IPS-18c (cell line): ENCODE results near the gene SASH1.

Source experiments
- H3K4me3 ChIP-seq: 2 replicates; pipeline ENCODE4 v1.7.0; 2013; ENCODE audit warnings: low read depth, mild to moderate bottlenecking, low read length, moderate library complexity; ENCODE audit not compliant: insufficient read depth
- H3K9me3 ChIP-seq: one replicate; pipeline ENCODE4 v1.6.1; 2013; ENCODE audit warnings: mild to moderate bottlenecking, low read length, moderate library complexity; ENCODE audit not compliant: control insufficient read depth, insufficient read depth

SASH1 gene

DNA sequence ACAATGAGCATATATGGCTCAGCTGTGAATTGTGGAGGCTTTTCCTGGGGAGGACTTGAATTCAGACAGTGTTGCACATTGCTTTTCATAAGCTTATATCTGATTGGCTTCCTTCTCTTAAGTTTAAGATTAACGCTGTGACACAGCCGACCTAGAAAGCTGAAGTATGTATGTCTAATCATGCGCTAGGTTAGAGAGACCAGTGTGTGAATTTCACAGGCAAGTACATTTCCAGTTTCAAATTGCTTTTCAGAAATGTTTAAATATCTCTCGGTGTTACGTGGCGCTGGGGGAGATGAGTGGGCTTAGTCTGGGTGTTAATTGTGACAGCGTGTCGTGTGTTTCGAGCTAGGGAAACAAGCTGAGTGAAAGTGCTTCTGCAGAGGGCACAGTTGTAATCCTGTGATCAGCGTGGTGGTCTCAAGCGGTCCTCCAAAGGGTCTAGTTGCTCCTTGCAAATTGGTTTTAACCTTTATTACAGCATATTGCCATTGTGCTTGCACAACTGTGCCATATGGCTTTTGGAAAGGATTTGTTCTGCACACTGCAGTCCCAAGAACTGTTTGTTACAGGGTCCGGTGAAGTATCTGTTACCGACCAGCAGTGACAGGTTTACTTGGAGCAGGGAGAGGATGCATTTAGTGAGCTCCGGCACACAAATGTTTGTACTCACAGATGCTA is 166.6 kb downstream of the SASH1 start:
- H3K9me3 ChIP-seq = no peaks in the 10 kb centered on the region
- no peak overlapping the region; the same call in 1 of the 2 replicates for H3K4me3 ChIP-seq

DNA sequence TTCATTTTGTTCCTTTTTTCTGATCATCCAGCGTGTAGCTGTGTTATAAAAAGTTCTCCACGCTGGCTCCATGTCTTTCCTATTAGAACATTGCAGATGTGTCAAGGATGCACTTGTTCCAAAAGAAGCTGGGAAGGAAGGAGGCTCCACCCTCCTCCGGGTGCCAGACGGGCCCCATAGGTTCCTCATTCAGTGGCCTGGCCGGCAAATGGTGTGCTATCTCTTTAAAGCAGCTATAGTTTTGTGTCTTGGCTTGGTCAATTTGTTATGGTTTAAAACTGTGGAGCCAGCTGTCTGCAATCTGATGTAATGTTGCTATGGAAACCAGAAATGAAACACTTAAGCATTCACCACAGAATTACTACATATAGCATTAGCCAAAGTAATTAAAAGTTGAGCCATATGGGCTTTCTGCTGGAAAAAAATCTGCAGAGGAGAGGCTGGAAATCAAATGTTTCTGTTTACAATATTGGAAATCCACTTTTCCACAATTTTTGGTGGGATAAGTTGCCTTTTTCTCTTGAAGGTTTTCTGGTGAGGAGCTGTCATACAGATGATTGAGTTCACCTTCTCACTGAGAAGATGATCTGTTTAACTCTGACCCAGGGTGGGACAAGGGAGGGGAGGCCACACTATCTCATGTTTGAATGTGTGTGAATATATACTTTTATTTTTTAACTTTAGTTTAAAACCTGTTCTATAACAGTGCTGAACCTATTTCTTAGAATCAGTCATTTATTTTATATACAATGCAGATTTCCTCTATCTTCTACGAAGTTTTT is 167.4 kb downstream of the SASH1 start:
- H3K4me3 ChIP-seq = no peak overlapping the region
- no peaks in the 10 kb centered on the region for H3K9me3 ChIP-seq

DNA sequence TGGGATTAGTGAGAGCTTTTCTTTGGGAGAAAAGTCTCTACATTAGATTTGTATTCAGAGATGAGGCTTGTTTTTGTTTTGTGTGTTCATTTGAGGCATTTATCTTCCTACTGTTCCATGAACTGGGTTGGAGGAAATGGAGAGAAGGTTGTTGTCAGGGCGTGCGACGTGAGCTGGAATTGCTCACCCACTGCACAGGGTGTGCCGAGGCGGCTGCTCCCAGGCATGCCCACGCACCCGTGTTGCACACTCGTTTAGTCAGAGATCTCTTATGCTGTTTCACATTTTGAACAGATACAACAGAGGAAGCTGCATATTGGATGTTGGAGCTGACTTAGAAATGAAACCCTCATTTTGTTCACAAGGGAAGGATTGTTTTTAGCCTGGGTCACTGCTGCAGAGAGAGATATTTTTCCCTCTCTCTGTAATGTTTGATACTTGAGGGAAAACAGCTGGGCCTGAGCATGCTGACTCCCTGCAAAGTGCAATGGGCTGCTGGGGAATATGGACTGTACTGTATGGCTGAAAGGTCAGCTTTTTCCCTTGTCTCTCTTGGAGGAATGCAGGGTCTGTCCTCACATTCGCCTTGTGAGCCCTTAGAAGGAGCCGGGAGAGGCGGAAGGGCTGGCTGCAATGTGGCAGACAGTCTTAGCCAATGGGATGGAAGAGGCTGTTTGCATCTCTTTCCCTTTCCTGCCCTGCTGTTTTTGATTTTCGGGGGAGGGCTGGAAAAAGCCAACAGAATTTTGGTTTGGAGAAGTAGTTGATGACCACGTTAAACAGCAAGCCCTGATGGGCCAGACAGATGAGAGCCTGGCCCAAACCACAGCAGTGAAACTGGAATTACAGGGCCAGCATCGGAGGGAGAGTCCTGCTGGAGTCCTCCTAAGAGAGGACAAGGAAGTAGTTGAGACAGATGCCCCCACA is 170.8 kb downstream of the SASH1 start:
- Histone ChIP-seq H3K9me3 (no peaks in the 10 kb centered on the region), H3K4me3 (no peak overlapping the region)

DNA sequence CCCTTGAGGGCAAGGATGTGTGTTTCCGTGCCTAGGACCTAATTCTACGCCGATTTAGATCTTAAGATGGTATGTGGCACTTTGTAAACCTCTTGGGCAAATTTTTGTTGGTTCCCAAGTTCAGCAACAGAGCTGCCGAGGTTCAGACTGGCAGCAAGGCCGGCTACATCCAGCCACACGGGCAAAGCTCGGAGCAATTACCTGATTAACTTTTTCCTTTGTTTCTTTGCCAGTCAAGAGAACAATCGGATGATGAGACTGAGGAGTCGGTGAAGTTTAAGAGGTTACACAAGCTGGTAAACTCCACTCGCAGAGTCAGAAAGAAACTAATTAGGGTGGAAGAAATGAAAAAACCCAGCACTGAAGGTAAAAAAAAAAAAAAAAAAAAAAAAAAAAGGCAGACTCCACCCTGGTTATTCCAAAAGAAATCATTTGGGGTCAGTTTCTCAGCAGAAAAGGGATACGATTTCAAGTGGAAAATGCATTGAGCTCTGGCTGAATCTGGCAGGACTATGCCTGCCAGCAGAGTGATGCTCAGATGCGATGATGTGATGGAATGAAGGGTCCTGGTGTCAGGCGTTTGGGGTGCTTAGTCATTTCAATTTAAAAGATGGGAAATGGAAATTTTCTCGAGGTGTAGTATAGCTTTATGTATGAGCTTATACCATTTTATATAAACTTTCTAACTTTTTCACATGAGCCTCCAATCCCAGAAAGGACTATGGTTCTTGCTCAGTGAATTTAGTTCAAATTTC is 171.6 kb downstream of the SASH1 start:
- no peaks in the 10 kb centered on the region for H3K9me3 ChIP-seq
- H3K4me3 ChIP-seq = no peak overlapping the region

DNA sequence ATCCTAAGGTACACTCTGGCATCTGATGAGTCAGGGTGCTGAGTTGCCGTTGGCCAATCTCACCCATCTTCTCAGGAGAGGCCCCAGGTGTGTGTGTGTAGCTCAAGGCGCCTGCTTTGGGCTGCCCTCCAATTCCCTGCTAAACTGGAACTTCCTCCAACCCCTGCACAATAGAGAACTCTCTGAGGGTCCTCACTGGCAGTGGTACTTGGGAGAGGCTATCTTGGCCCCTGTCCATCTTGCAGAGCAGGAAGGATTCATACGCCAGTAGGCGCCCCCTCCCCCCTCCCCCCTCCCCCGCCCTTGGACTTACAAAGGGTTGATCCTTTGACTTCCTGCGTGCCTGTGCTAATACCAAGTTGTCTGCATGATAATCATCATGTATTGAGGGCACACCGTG is 173.6 kb downstream of the SASH1 start:
- no peak overlapping the region for H3K4me3 ChIP-seq
- no peaks in the 10 kb centered on the region for H3K9me3 ChIP-seq

DNA sequence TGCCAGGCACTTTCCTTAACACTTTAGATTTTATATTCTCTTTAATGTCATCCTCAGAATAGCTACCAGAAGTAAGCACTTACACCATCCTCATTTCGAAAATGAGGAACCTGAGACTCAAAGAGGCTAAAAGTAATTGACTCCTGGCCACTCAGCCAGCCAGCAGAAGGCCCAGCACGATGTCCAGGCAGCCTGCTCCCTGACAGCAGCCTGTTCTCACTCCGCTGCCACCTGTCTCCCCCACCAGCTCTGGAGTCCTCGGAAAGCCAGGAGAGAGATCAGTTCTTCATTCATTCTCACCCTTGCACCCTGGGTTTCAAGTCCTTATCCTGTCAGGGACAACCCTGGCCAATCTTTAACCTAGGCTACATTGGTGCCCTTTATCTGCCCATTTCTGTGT is 174.0 kb downstream of the SASH1 start:
- Histone ChIP-seq H3K9me3 (no peaks in the 10 kb centered on the region), H3K4me3 (no peak overlapping the region)

DNA sequence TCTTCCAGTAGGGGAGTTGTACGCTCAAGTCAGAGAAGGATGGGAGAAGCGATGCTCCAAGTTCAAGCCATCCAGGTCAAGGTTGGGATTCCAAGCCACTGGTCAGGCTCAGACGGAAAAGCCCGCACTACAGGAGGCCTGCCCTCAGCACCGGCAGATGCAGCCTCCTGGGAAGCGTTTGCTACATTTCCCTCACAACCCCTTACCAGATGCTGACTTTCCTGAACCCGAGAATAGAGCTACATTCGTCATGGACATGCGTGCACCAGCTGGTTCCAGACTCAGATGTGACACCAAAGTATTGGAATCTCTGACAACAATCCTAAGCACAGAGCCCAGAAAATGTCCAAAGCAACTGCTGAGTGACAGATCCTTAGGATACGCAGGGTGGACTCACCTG is 174.8 kb downstream of the SASH1 start:
- Histone ChIP-seq H3K4me3 (no peak overlapping the region), H3K9me3 (no peaks in the 10 kb centered on the region)

DNA sequence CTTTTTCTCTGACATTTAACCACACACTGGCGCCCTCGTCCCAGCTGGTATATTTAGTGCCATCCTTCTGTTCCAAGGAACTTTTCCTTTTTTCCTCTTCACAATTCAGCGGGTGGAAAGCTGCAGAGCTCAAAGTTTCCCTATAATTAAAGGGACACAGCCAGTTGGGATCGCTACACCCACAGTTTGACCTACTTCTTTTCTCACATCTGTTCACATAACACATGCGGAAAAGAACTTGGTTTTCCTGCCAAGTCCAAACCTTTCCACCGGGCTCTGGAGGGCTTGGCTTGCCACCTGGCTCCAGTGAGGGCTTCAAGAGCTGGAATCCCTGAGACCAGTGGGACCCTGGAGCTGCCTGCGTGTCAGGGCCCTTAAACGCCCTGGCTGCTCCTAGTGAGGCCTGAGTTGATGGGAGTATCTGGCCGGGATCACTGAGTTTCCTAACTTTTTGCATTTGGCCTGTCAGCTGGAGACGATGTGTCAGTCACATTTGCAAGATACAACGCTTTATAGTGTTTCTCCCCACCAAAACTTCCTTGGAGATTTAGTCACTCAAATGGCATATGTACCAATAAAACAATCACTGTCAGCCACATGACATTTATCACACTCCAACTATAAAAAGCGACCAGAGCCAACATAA is 176.0 kb downstream of the SASH1 start:
- no peak overlapping the region for H3K4me3 ChIP-seq
- H3K9me3 ChIP-seq = no peaks in the 10 kb centered on the region

DNA sequence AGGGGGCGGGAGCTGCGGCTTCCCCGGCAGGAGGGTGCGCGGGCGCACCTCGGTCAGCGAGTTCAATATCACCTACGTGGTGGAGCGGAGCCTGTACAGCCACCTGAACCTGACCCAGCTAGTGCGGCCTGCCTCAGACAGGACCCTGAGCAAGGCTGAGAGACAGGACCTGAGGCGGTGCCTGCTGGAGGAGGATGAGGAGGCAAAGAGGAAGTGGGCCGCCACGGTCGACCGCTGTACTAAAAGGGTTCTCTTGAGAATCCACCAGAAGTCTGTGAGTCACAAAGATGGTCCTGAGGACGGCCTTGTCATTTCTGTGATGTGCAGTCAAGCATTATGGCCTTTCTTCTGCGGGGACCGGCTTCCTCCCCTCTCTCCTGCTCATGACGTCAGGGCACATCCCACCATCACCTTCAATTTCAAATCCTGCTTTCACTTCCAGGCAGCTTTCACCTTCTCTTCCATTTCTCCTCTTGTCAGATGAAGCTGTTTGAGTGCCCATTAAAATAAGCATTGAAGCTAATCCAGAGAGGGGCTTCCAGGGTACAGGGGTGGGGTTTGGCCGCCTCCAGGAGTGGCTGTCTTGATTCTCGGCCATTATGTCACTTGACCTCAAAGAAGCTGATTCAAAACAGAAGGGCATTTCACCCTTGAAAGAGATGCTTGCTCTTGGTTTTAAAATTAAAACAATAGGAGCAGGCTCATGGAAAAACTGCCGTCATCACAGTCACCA is 177.6 kb downstream of the SASH1 start:
- H3K9me3 ChIP-seq = no peaks in the 10 kb centered on the region
- H3K4me3 ChIP-seq = no peak overlapping the region

DNA sequence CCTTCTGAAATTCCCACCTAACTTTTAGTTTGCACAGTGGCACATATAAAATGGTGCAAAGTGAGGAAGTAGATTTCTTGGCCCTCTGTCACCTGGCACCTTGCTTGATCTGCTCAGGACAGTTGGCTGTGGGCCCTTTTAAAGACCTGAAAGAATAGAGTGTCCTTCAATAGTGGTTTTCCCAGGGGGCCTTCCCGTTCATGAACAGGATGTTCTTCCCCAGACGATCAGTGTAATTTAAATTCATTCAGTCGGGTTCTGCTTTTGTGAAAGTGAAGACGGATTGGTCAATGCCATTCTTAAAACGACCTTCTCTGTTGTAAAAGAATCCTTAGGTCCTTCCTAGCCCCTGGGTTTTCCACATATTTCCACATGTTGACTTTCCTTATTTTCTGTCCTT is 178.5 kb downstream of the SASH1 start:
- no peak overlapping the region for H3K4me3 ChIP-seq
- H3K9me3 ChIP-seq = no peaks in the 10 kb centered on the region

DNA sequence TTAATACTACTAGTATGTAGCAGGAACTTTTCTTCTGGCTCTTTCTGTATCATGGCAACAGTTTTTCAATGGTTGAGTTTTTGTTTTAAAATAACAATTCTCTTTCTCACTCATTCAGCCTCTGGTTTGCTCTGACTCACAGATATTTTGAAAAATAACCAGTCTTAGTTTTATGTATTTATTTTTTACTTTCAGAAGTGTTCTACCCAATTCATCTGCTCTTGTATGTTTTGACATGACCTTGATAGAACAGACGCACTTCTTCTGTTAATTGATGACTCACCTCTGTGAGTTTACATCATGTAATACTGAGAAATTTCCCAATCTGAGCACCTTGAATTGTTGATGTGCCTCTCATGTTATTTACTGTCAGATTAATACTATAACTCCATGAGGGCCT is 178.9 kb downstream of the SASH1 start:
- Histone ChIP-seq H3K4me3 (no peak overlapping the region), H3K9me3 (no peaks in the 10 kb centered on the region)

DNA sequence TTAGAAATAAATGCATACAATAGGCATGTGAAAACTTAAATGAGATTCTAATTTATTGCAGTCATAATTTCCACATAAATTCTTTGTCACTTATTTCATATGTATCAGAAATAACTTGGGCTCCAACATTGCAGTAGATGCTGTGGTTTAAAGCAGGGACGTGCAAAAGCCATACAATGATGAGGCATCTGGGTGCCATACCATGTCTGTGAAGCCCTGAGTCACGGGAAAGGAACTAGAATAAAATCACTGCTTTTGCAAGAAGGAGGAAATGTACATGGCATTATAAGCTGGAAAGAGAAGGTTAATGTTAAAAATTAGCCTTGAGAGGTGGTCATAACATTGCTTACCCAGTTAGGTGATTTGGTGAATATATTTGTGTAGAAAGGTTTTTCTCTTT is 180.4 kb downstream of the SASH1 start:
- Histone ChIP-seq H3K4me3 (no peak overlapping the region), H3K9me3 (no peaks in the 10 kb centered on the region)

DNA sequence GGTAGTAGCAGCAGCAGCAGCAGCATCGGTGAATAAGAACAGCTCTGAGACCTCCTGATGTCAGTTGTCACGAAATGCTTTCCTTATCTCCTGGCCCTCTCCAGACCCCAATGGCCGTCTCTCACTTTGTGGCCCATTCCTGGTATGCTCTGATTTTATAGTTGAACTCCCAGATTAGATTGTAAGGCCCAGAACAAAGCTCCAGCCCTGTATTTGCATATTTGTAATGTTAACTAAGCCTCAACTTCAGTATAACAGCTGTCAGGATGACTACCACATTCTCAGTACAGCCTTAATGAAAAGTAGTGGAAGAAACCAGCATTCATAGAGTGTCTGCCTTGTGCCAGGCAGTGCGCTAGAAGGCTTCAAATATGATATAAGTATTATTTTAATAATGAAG is 180.9 kb downstream of the SASH1 start:
- H3K4me3 ChIP-seq = no peak overlapping the region
- H3K9me3 ChIP-seq = no peaks in the 10 kb centered on the region

DNA sequence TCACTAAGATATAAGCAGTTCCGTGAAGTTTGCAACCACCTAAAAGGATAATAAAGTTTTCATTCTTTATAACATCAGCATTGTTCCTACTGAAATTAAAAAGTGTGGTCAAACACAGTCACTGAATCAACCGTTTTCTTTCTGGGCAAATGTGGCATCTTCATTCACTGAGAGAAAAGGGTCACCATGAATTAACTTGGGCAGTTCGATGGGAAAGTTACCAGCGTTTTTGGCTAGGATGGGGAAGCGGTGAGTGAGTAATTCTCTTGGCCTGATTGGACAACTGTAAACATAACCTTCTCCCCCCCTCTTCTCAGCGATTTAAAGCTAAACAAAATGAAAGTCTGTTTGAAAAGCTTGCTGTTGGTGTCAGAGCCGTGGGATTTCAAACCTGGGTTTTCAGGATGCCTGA is 181.8 kb downstream of the SASH1 start:
- Histone ChIP-seq H3K9me3 (no peaks in the 10 kb centered on the region), H3K4me3 (no peak overlapping the region)

DNA sequence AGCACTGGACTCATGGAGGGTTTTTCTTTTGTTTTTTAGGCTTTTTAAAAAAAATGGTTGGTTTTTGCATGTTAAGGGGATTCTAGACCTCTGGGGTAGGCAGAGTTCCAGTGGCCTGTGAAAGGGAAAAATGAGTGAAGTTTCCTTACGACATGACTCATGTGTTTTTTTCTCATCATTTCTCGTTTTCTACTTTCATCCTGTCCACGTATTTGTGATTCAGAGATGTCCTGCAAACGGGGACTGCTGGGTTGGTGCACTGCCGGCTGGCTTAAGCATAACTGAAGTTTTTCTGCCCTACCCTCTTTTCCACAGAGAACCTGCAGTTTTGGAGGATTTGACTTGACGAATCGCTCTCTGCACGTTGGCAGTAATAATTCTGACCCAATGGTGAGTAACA is 182.3 kb downstream of the SASH1 start:
- Histone ChIP-seq H3K4me3 (no peak overlapping the region), H3K9me3 (no peaks in the 10 kb centered on the region)

DNA sequence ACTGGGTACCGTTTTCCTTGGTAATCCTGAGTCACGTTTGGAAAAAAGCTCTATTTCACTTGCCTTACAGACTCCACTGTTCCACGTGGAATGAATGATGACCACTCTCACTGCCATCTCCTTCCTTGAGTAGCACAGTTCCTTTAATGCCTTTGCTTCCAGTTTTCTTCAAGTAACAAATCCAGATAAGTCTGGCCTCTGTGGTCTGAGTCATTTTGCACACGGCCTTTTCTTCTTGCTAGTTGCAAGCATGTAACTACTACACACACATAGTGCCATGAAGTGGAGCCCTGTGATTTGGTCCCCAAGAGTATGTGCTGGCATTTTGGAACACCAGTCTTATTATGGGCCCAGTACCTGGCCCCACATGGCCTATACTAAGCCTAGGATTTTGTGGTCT is 182.8 kb downstream of the SASH1 start:
- H3K4me3 ChIP-seq = no peak overlapping the region
- no peaks in the 10 kb centered on the region for H3K9me3 ChIP-seq
